NCI-H2227 (cell line): Measurements from ENCODE around the gene ERVFRD-1.

Source experiments
- DNase-seq: peaks from one replicate; lab custom pipeline; 2025; ENCODE audit not compliant: unreplicated experiment; lab: John Stamatoyannopoulos, UW

Gene ERVFRD-1

DNA sequence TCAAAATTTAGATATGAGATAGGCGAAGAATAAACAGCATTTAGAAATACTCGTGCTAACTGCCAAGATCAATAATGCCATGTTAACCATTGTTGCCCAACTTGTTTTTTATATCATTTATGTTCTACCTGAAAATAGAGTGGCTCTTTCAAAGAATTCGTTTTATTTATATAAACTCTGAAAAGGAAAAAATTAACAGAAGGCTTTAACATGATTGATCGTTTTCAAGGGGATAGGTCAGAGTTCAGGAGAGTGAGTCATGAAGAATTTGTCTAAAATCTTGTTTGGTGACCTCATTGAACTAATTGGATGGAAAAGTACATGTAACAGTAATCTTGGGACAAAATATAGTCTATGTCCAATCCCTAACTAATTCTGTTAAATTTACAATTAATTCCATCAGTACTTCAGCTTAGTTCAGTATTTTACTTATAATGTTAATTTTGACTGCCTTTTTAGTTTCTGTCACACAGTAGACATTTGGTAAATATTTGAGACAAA lies 56.3 kb downstream of the ERVFRD-1 start:
- DNase-seq = no peak

- DNase-seq = no peak
Measured at GRCh38 chr6:11054722-11055121, 56.8 kb downstream of the ERVFRD-1 start.

GRCh38 chr6:11053307-11053706 lies 58.2 kb downstream of the ERVFRD-1 start:
- DNase-seq = no peak
